Endodermal cell (in vitro differentiated cells): Measurements from ENCODE around the gene MELK. TPM values are rescaled to one million over a fixed set of nuclear protein-coding genes. Genes with fewer than 3 reads are reported as not detected.

ENCODE experiments used
- DNase-seq: peaks from one replicate; pipeline ENCODE4 v3.0.0-alpha.2; 2017
- H3K27ac ChIP-seq: 2 replicates; pipeline ENCODE4 v1.5.1; 2013; ENCODE audit warnings: mild to moderate bottlenecking, low read depth, low read length, moderate library complexity
- H3K27me3 ChIP-seq: 2 replicates; pipeline ENCODE4 v1.6.1; 2013; ENCODE audit warnings: mild to moderate bottlenecking, low read length, moderate library complexity; ENCODE audit not compliant: insufficient read depth, control insufficient read depth, poor library complexity, severe bottlenecking
- H3K36me3 ChIP-seq: 2 replicates; pipeline ENCODE4 v1.7.0; 2013; ENCODE audit warnings: mild to moderate bottlenecking, low read length, moderate library complexity; ENCODE audit not compliant: control insufficient read depth, insufficient read depth
- H3K4me1 ChIP-seq: one replicate; pipeline ENCODE4 v1.7.0; 2013; ENCODE audit warnings: low read length; ENCODE audit not compliant: control insufficient read depth, insufficient read depth
- H3K4me3 ChIP-seq: 2 replicates; pipeline ENCODE4 v1.5.1; 2013; ENCODE audit warnings: mild to moderate bottlenecking, low read length, moderate library complexity
- H3K9ac ChIP-seq: 2 replicates; pipeline ENCODE4 v1.6.1; 2013; ENCODE audit warnings: mild to moderate bottlenecking, low read length, moderate library complexity; ENCODE audit not compliant: poor library complexity, severe bottlenecking; ENCODE audit errors: extremely low read depth
- H3K9me3 ChIP-seq: 2 replicates; pipeline ENCODE4 v1.6.1; 2013; ENCODE audit warnings: mild to moderate bottlenecking, low read length, moderate library complexity; ENCODE audit not compliant: control insufficient read depth
- H3K27ac Mint-ChIP-seq: 2 replicates; pipeline ENCODE4 v1.8.0; 2020; ENCODE audit warnings: mixed read lengths
- H3K27me3 Mint-ChIP-seq: 2 replicates; pipeline ENCODE4 v1.8.0; 2021; ENCODE audit warnings: mild to moderate bottlenecking, mixed read lengths; ENCODE audit not compliant: insufficient read depth
- H3K36me3 Mint-ChIP-seq: 2 replicates; pipeline ENCODE4 v1.8.0; 2020; ENCODE audit warnings: low read depth, mixed read lengths
- H3K4me1 Mint-ChIP-seq: 2 replicates; pipeline ENCODE4 v1.8.0; 2020; ENCODE audit warnings: mixed read lengths
- H3K4me3 Mint-ChIP-seq: 2 replicates; pipeline ENCODE4 v1.8.0; 2020; ENCODE audit warnings: mild to moderate bottlenecking, moderate library complexity, mixed read lengths
- H3K9me3 Mint-ChIP-seq: 2 replicates; pipeline ENCODE4 v1.8.0; 2020; ENCODE audit warnings: mild to moderate bottlenecking, mixed read lengths
- WGBS, 2 experiments: methylation state at CpG; one replicate each; pipeline versions ENCODE4 v1.1.5 to v1.1.7; 2013; ENCODE audit warnings: missing lambda C conversion rate in 2 of 2, mixed read lengths in 1 of 2; ENCODE audit not compliant: insufficient coverage in 1 of 2, insufficient read length in 1 of 2; 5-methylcytosine and 5-hydroxymethylcytosine counted together
- total RNA-seq, 2 donors: library from RNA; stranded (reverse); fragmentation: NEBNext Ultra II Directional in 1 of 2; extraction: Animal tissue kit (Norgen Biotek cat#: 25700) in 1 of 2; gene quantifications; 2 replicates in 1 of 2; 3 replicates in 1 of 2; pipeline ENCODE4 v1.2.1, GENCODE V29; 2021
- TF ChIP-seq, protein P1 (sequence below): fragments of 200-600 bp; sonication (generic); conservative IDR thresholded peaks from 2 replicates; pipeline ENCODE4 v1.5.0; 2021; ENCODE audit warnings: antibody characterized with exemption, mild to moderate bottlenecking

Gene MELK
- total RNA-seq, 2 donors from 2014 or later, result 45.6 to 88.9 TPM

DNA sequence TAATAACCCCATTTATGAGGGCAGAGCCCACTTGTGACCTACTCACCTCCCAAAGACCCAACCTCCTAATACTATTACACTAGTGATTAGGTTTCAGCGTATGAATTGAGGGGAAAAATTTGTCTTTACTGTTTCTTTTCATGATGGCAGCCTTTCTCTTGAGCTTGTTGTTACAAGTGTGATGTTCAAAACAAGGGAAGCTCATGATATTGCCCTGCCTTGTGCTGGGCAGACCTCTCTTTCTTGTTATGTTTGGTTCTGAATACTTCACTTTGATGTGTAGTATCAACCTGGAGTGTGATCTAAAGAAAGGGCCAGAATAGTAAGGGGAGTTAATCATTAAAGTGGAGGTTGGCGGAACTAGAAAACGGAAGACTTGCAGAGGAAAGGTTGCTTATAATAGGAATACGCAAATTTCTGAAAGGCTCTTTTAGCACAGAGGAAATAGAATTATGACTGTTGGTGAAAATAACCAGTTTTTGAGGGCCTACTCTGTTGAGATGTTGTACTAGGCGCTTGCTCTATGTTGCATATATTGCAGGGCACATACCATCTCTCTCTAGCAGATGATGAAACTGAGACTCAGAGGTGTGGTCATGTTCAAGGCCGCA, 68.2 kb downstream of the MELK start:
- no peaks in the 10 kb centered on the region for H3K4me1 ChIP-seq
- Mint-ChIP-seq H3K4me3 (no peak overlapping the region), H3K4me1 (no peaks in the 10 kb centered on the region), H3K27me3 (no peaks in the 10 kb centered on the region), H3K9me3 (no peaks in the 10 kb centered on the region), H3K27ac (no peak overlapping the region), H3K36me3 (peaks cover 37% of the 10 kb centered on the region)
- no peak overlapping the region for H3K9ac ChIP-seq
- no peak overlapping the region for H3K27ac ChIP-seq
- no peaks in the 10 kb centered on the region for H3K27me3 ChIP-seq
- H3K4me3 ChIP-seq, result no peak overlapping the region
- H3K36me3 ChIP-seq, result peaks cover 84% of the 10 kb centered on the region
- TF ChIP-seq, protein P1, sequence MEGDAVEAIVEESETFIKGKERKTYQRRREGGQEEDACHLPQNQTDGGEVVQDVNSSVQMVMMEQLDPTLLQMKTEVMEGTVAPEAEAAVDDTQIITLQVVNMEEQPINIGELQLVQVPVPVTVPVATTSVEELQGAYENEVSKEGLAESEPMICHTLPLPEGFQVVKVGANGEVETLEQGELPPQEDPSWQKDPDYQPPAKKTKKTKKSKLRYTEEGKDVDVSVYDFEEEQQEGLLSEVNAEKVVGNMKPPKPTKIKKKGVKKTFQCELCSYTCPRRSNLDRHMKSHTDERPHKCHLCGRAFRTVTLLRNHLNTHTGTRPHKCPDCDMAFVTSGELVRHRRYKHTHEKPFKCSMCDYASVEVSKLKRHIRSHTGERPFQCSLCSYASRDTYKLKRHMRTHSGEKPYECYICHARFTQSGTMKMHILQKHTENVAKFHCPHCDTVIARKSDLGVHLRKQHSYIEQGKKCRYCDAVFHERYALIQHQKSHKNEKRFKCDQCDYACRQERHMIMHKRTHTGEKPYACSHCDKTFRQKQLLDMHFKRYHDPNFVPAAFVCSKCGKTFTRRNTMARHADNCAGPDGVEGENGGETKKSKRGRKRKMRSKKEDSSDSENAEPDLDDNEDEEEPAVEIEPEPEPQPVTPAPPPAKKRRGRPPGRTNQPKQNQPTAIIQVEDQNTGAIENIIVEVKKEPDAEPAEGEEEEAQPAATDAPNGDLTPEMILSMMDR, result no peak
- H3K9me3 ChIP-seq, result no peaks in the 10 kb centered on the region
- WGBS, 2 experiments, result 94 to 95% methylated on average over 6 of the region's 6 CpGs
- DNase-seq, result no peak

- Histone ChIP-seq H3K4me3 (no peak overlapping the region), H3K4me1 (no peaks in the 10 kb centered on the region), H3K9me3 (no peaks in the 10 kb centered on the region), H3K27me3 (no peaks in the 10 kb centered on the region), H3K9ac (no peak overlapping the region), H3K36me3 (peaks cover 86% of the 10 kb centered on the region), H3K27ac (no peak overlapping the region)
- TF ChIP-seq, protein P1, result no peak
- peaks cover 47% of the 10 kb centered on the region for H3K36me3 Mint-ChIP-seq
- H3K4me1 Mint-ChIP-seq, result no peaks in the 10 kb centered on the region
- H3K9me3 Mint-ChIP-seq, result no peaks in the 10 kb centered on the region
- 95 to 98% methylated on average over 5 to 6 of the region's 6 CpGs for WGBS, 2 experiments
- H3K27me3 Mint-ChIP-seq, result no peaks in the 10 kb centered on the region
- no peak for DNase-seq
- H3K27ac Mint-ChIP-seq, result no peak overlapping the region
- H3K4me3 Mint-ChIP-seq, result no peak overlapping the region
Measured at GRCh38 chr9:36642817-36643216, 70.1 kb downstream of the MELK start.

GRCh38 chr9:36656842-36657241, 84.1 kb downstream of the MELK start:
- Mint-ChIP-seq H3K9me3 (no peaks in the 10 kb centered on the region), H3K4me1 (no peaks in the 10 kb centered on the region), H3K4me3 (no peak overlapping the region), H3K36me3 (peaks cover 52% of the 10 kb centered on the region), H3K27me3 (no peaks in the 10 kb centered on the region), H3K27ac (no peak overlapping the region)
- H3K9ac ChIP-seq, result no peak overlapping the region
- peaks cover 74% of the 10 kb centered on the region for H3K36me3 ChIP-seq
- no peaks in the 10 kb centered on the region for H3K9me3 ChIP-seq
- H3K27ac ChIP-seq, result no peak overlapping the region
- no peak overlapping the region for H3K4me3 ChIP-seq
- WGBS, 2 experiments, result 93 to 97% methylated on average over 3 to 7 of the region's 7 CpGs
- no peaks in the 10 kb centered on the region for H3K4me1 ChIP-seq
- TF ChIP-seq, protein P1, result no peak
- DNase-seq, result no peak
- H3K27me3 ChIP-seq, result no peaks in the 10 kb centered on the region
